HPDE6-E6E7 (cell line): ENCODE data around the gene CPEB4.

Experiments used
- DNase-seq: peaks from one replicate; pipeline ENCODE4 v3.0.0; 2011; ENCODE audit warnings: missing footprints; ENCODE audit errors: extremely low spot score

The CPEB4 gene

GRCh38 chr5:173884402-173885053 lies 3.6 kb upstream of the CPEB4 start:
- no peak for DNase-seq

DNA sequence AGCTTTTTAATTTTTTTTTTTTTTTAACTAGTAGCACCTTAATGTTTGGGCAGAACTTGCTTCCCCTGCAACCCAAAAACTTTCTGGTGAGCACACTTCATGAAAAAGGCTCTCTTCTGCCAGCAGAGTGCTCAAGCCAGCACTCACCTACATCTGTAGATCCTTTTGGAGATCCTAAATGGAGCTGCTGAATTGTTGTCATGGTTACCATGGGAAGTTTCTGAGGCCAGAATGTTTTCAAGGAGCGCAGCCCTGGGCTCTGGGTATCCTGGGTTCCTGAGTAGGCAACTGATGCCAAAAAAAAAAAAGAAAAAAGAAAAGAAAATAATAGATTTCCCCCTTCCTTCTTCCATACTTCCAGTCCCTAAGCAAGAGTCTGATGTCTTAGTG lies 3.1 kb upstream of the CPEB4 start:
- no peak for DNase-seq

DNA sequence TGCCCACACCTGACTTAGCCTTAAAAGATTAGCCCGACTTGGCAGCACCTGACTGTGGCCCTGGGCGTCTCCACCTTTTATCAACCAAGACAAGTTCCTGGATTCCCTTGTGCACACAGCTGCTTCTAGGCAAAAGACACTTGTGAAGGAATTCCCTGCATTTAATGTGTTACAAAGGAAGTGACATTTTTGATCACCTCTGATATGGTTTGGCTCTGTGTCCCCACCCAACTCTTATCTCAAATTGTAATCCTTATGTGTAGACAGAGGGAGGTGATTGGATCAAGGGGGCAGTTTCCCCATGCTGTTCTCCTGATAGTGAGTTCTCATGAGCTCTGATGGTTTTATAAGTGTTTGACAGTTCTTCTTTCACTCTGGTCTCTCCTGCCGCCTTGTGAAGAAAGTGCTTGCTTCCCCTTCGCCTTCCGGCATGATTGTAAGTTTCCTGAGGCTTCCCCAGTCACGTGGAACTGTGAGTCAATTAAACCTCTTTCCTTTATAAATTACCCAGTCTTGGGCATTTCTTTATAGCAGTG lies 2.6 kb upstream of the CPEB4 start:
- DNase-seq, result no peak

GRCh38 chr5:173886150-173886549 lies 2.0 kb upstream of the CPEB4 start:
- no peak for DNase-seq

DNA sequence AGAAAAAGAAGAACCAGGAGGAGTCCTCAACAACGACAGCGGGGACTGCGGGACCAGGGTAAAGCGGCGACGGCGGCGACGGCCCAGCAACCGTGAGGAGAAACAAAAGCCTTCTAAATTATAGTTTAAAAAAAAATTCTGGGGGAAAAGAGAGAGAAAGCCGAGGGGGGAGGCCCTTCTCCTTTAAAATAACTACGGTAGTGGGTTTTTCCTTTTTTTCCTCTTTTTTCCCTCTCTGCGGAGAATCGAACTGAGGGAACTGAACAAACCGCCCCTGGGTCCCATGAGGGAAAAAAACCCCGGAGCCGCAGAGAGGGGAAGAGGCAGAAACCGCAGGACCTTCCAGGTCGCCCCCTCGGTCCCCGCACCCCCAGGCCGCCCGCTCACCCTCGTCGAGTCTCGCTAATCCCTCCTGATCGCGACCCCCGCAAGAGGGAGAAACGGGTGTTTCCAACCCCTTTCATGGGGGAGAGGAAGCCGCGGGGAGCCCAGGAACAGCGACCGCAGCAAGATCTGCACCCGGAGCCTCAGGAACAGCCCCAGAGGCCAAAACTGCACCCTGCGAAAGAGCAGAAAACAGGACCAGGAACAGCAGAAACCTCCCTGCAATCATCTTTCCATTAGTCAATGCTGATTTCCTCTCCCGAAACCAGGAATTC lies 453 bp downstream of the CPEB4 start:
- DNase-seq, result no peak

- no peak for DNase-seq
Measured at GRCh38 chr5:173890195-173890991, 2.2 kb downstream of the CPEB4 start.

- DNase-seq, result no peak
Measured at GRCh38 chr5:173891308-173892116, 3.4 kb downstream of the CPEB4 start.

GRCh38 chr5:173893192-173893561 lies 5.0 kb downstream of the CPEB4 start:
- no peak for DNase-seq

GRCh38 chr5:173895401-173896165 lies 7.4 kb downstream of the CPEB4 start:
- DNase-seq, result no peak

DNA sequence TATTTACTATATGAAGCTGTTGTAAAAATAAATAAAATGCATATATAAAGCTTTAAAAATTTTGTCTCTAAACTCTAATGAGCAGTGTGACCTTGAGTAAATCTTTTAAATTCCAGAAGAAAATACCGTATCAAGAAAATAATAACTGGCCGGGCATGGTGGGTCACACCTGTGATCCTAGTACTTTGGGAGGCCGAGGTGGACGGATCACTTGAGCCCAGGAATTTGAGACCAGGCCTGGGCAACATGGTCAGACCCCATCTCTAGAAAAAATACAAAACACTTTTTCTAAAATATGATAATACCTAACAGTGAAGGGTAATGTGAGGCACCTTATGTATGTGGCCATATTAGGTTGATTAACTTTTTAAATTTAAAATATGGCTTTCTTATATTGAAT lies 8.5 kb downstream of the CPEB4 start:
- DNase-seq, result no peak

DNA sequence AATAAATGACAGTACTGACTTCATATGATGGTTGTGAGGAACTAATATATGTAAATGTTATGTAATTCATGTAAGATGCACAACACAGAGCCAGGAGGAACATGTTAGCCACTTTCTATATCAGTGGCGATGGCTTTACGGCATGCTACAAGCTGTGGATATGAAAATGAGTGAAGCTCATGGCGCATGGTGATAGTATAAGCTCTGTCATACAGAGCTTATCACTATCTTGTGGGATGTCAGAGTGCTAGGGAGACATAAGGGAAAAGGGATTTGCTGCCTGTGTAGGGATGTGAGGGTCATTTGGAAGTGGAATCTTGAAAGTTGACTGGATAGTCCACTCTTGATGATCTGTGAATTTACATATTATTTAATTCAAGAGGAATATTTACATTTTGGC lies 13.6 kb downstream of the CPEB4 start:
- no peak for DNase-seq

- no peak for DNase-seq
Measured at GRCh38 chr5:173902334-173902733, 14.2 kb downstream of the CPEB4 start.

DNA sequence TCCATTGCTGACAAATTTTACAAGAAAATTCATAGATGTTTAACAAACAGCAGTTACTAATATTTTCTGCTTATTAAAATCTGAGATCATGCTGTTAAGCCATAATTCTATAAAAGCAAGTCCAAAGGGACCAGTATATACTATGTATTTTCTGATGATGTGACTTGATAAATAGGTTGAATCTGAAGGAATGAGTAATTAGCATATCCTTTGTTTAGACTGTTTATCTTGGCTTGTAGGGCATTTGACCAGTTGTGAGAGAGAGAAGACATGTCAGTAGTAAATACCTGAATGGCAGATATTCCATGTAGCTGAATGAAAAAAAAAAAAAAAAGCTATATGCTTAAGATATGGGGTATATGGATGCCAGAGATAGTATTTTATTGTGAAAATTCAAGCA lies 14.6 kb downstream of the CPEB4 start:
- no peak for DNase-seq

DNA sequence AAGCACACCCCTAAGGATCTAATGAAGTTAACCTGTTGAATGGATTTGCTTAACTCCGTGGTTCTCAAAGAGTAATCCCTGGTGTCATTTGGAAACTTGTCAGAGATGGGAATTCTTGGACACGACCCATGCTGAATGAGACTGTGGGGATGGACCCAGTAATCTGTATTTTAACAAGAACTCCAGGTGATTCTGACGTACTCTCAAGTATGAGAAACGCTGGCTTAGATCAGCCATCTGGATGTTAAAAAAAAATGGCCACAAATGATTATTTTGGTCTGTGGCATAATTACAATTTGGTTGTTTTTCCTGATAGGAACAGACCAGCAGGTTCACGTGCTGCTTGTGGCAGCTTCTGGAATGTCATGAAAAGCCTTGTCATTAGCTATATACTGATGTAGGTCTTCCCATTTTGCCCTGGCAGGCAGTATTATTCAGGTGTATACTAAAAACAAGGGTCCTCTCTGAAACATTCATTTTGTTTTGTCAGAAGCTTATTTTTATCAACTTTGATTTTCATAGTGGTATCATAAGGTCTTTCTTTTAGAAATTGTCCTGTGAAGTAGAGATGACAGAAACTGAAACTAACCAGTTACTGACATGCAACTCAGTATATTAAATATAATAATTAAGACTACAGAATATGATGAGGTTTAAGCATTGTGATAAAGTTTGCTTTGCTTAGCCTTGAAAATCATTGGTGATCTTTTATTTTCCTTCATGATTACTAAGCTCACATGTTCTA lies 15.4 kb downstream of the CPEB4 start:
- DNase-seq, result no peak

- no peak for DNase-seq
Measured at GRCh38 chr5:173904151-173904550, 16.0 kb downstream of the CPEB4 start.

DNA sequence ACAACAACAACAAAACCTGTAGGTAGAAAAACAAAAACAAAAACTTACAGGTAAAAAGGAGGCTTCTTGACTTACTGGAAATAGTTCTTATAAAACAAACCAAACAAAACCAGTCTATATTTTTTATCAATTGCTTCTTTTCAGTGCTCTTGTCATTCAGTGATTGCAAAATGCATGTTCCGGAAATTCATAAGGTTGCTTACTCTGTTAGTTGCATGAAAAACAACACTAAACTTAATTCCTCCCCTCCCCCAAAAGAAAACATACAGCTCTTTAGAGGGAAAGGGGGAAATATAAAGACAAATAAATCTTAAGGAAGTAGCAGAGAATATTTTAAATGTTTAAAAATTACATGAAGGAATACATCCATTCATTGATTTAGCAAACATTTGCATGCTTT lies 19.1 kb downstream of the CPEB4 start:
- no peak for DNase-seq

GRCh38 chr5:173907686-173908371 lies 19.7 kb downstream of the CPEB4 start:
- DNase-seq, result no peak

DNA sequence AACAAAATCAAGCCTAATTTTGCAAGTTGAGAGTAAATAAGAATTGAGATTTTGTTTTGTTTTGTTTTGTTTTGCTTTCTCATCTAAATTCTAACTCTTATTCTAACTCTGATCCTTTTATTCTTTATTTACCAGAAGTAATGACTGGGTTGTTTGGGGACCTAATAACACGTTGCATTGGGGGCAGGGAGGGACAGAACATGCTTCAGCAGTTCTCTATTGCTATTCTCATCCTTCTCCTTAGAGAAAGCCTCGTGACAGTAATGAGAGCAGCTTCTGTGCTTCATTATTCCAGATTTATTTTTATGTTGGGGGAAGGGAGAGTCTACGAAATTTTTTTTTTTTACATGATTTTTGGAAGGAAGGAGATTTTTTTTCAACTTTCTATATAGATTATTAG lies 21.1 kb downstream of the CPEB4 start:
- no peak for DNase-seq

DNA sequence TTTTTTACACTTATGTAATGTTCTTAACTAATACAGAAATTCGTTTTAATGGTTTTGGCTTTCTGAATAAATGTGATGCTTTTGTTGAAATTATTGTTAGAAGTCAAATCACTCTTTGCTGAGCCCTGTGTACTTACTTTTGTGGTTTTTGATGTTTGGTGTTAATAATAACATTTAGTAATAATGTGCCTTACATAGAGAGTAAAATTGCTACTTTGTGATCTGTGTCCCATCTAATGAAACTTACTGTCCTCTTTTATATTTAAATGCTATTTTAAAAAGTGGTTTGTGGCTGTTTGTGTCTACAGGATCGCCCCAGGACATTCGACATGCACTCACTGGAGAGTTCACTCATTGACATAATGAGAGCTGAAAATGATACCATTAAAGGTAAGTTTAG lies 22.1 kb downstream of the CPEB4 start:
- DNase-seq, result no peak

- DNase-seq, result no peak
Measured at GRCh38 chr5:173911623-173912022, 23.5 kb downstream of the CPEB4 start.
